Measurements from ENCODE around the gene GPR62. TPM values are rescaled to one million over a fixed set of nuclear protein-coding genes. Genes with fewer than 3 reads are reported as not detected.
A peak's percentile ranks its signal among the peaks of the same experiment; 100 is the strongest.

GPR62 gene
- total RNA-seq, 3 donors from 2014 or later (not counting 1 experiment from before 2014, with no cell fraction given), result not detected

GRCh38 chr3:51994530-51994929 is 39.3 kb downstream of the GPR62 start:
- H3K36me3 ChIP-seq (ENCODE audit: control insufficient read depth, insufficient read depth, low read length), result peaks cover 22% of the 10 kb centered on the region
- H3K27ac Mint-ChIP-seq, result peak overlapping the region; percentile 98 to 100
- H3K27ac ChIP-seq (ENCODE audit: low read length), result peak overlapping the region; percentile 85
- peaks cover 20% of the 10 kb centered on the region for H3K4me1 ChIP-seq (ENCODE audit: control insufficient read depth, insufficient read depth, low read length)
- DNase-seq (no peak), ATAC-seq (no peak)
- peaks cover 0 to 4% of the 10 kb centered on the region in 2 donors for H3K27me3 Mint-ChIP-seq (ENCODE audit: low read depth in 2 of 2)
- no peak overlapping the region for H3K4me3 ChIP-seq (ENCODE audit: low read length)
- H3K27me3 ChIP-seq (ENCODE audit: control insufficient read depth, insufficient read depth, low read length), result no peaks in the 10 kb centered on the region
- peak overlapping the region; percentile 100 for H3K4me3 Mint-ChIP-seq
- intact Hi-C loops (cut with micrococcal nuclease), result loop anchor here (2.0 kb wide), 1 partner anchor 20 kb away; the partner anchor contains the start of genes ABHD14A and ABHD14B
- TF ChIP-seq, protein P1, sequence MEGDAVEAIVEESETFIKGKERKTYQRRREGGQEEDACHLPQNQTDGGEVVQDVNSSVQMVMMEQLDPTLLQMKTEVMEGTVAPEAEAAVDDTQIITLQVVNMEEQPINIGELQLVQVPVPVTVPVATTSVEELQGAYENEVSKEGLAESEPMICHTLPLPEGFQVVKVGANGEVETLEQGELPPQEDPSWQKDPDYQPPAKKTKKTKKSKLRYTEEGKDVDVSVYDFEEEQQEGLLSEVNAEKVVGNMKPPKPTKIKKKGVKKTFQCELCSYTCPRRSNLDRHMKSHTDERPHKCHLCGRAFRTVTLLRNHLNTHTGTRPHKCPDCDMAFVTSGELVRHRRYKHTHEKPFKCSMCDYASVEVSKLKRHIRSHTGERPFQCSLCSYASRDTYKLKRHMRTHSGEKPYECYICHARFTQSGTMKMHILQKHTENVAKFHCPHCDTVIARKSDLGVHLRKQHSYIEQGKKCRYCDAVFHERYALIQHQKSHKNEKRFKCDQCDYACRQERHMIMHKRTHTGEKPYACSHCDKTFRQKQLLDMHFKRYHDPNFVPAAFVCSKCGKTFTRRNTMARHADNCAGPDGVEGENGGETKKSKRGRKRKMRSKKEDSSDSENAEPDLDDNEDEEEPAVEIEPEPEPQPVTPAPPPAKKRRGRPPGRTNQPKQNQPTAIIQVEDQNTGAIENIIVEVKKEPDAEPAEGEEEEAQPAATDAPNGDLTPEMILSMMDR (IDR thresholded peaks at IDR 0.05), result no peak
- peaks cover 23 to 32% of the 10 kb centered on the region in 2 donors for H3K4me1 Mint-ChIP-seq
- WGBS (ENCODE audit: insufficient coverage), result 87% methylated on average over 2 of the region's 2 CpGs
- no peaks in the 10 kb centered on the region for H3K9me3 Mint-ChIP-seq
- no peaks in the 10 kb centered on the region for H3K9me3 ChIP-seq (ENCODE audit: control insufficient read depth, insufficient read depth, low read length)
- H3K36me3 Mint-ChIP-seq, result no peaks in the 10 kb centered on the region

DNA sequence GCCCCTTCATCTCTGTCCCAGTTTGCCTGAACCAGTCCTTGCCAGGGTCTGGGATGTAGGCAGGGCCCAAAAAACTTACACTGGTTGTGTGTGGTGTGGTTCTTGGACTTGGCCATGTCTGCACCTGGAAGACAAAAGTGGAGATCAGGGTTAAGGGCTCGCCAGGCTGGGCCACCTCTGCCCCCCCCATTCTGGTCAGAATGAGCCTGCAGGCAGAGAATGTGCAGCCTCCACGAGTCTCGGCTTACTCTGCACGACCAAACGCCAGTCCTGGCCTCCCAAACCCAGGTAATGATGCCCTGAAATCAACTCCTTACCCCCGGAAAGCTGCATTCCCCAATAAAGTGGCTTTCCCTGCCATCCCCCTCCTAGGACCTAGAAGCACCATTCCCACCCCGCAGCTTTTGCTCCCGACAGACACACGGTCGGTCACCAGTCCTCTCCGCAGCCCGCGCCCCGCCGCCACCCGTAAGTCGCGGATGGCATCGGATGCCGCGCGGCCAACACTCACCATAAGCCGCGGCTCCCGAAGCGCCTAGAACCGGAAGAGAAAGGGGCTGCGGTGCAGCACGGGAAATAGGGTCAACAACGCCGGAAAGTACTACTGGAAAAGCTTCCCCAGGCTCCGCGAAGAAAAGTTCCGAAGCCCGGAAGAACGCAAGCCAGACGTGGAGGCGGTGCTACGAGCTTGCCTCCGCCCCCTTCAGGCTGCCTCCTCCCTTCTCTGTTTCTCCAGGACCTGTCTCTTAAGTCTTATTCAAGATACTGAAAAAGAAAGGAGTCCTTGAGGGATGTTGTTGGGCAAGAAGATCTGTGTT is 40.4 kb downstream of the GPR62 start, which contains the start of gene RPL29:
RPL29 (minus strand) TSS at position 550 of the 818 bp plus-strand sequence; CDS start at position 116, 434 bp downstream.
- DNase-seq, result peak; percentile 85 to 97
- intact Hi-C loops (cut with micrococcal nuclease), result loop anchor here (1.0 to 2.0 kb wide), 2 partner anchors 21 to 53 kb away; partner anchors contain the start of genes ABHD14A, ABHD14B and PARP3
- H3K27me3 Mint-ChIP-seq (ENCODE audit: low read depth in 2 of 2), result peaks cover 0 to 4% of the 10 kb centered on the region in 2 donors
- Histone ChIP-seq H3K27ac (ENCODE audit: low read length) (peak within 1 kb of the TSS; percentile 85), H3K36me3 (ENCODE audit: control insufficient read depth, insufficient read depth, low read length) (peaks cover 22% of the 10 kb centered on the region), H3K9me3 (ENCODE audit: control insufficient read depth, insufficient read depth, low read length) (no peaks in the 10 kb centered on the region), H3K27me3 (ENCODE audit: control insufficient read depth, insufficient read depth, low read length) (no peaks in the 10 kb centered on the region), H3K4me1 (ENCODE audit: control insufficient read depth, insufficient read depth, low read length) (peaks cover 20% of the 10 kb centered on the region), H3K4me3 (ENCODE audit: low read length) (peak within 1 kb of the TSS; percentile 91)
- H3K36me3 Mint-ChIP-seq, result no peaks in the 10 kb centered on the region
- no peaks in the 10 kb centered on the region for H3K9me3 Mint-ChIP-seq
- peaks cover 23 to 32% of the 10 kb centered on the region in 2 donors for H3K4me1 Mint-ChIP-seq
- TF ChIP-seq, protein P1 (IDR thresholded peaks at IDR 0.05), result no peak
- WGBS (ENCODE audit: insufficient coverage), result under 1% methylated on average over 40 of the region's 40 CpGs
- peak within 1 kb of the TSS; percentile 98 to 100 for H3K27ac Mint-ChIP-seq
- peak within 1 kb of the TSS; percentile 100 for H3K4me3 Mint-ChIP-seq
- ATAC-seq, result peak; percentile 97 to 98 (median 97)

DNA sequence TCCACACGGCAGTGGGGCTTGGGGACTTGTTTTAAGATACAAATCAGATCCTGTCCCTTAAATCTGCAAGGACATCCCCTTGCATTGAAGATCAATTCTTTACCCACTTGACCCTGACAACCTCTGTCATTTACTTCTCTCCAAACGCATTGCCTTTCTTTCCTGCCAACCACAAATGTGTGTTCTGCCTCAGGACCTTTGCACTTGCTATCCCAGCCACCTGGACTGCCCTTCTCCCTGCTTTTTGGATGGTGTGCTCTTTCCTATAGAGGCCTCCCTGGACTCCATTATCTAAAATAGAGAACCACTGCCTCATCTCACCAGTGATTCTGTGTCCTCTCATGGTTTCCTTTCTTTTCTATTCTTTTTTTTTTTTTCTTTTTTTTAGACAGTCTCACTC is 42.0 kb downstream of the GPR62 start:
- Histone ChIP-seq H3K9me3 (ENCODE audit: control insufficient read depth, insufficient read depth, low read length) (no peaks in the 10 kb centered on the region), H3K27me3 (ENCODE audit: control insufficient read depth, insufficient read depth, low read length) (no peaks in the 10 kb centered on the region), H3K4me1 (ENCODE audit: control insufficient read depth, insufficient read depth, low read length) (peaks cover 30% of the 10 kb centered on the region), H3K4me3 (ENCODE audit: low read length) (no peak overlapping the region), H3K36me3 (ENCODE audit: control insufficient read depth, insufficient read depth, low read length) (peaks cover 22% of the 10 kb centered on the region), H3K27ac (ENCODE audit: low read length) (no peak overlapping the region)
- no peak for ATAC-seq
- no peak for DNase-seq
- peak overlapping the region; percentile 70 for H3K4me3 Mint-ChIP-seq
- peaks cover 23 to 41% of the 10 kb centered on the region in 2 donors for H3K4me1 Mint-ChIP-seq
- peak overlapping the region; percentile 23 to 39 for H3K27ac Mint-ChIP-seq
- H3K9me3 Mint-ChIP-seq, result no peaks in the 10 kb centered on the region
- H3K27me3 Mint-ChIP-seq (ENCODE audit: low read depth in 2 of 2), result peaks cover 0 to 4% of the 10 kb centered on the region in 2 donors
- intact Hi-C loops (cut with micrococcal nuclease), result no loop called here
- TF ChIP-seq, protein P1 (IDR thresholded peaks at IDR 0.05), result no peak
- WGBS (ENCODE audit: insufficient coverage), result 72% methylated on average over 2 of the region's 2 CpGs
- H3K36me3 Mint-ChIP-seq, result no peaks in the 10 kb centered on the region
